ENCODE measurements around the gene PCDH1. TPM values are rescaled to one million over a fixed set of nuclear protein-coding genes. Genes with fewer than 3 reads are reported as not detected.

Gene PCDH1
- total and polyA plus RNA-seq, 7 donors, result 8.6 to 47.2 (median 13.2) TPM

GRCh38 chr5:141877356-141878185, 639 bp downstream of the PCDH1 start:
- WGBS, 2 donors, result 1 to 2% methylated on average over 55 of the region's 55 CpGs
- no peaks in the 10 kb centered on the region for H3K36me3 ChIP-seq
- peak overlapping the region; percentile 40 to 71 (median 66) for H3K4me3 ChIP-seq
- intact Hi-C loops (cut with DNase I), result loop anchor here (1.0 to 5.0 kb wide), 4 partner anchors 28 to 185 kb away; partner anchors contain the start of gene DELE1
- no peak for TF ChIP-seq CTCF (IDR thresholded peaks at IDR 0.05)
- no peak for TF ChIP-seq POLR2AphosphoS5 (IDR thresholded peaks at IDR 0.05)
- TF ChIP-seq EP300 (IDR thresholded peaks at IDR 0.05), result no peak
- TF ChIP-seq POLR2A (IDR thresholded peaks at IDR 0.05), result no peak
- no peaks in the 10 kb centered on the region for H3K9me3 ChIP-seq
- H3K27me3 ChIP-seq, result peaks cover 25 to 75% (median 44%) of the 10 kb centered on the region in 3 donors
- no peak for DNase-seq
- peaks cover 0 to 40% (median 37%) of the 10 kb centered on the region in 4 donors for H3K4me1 ChIP-seq
- peak overlapping the region; percentile 71 to 79 (median 74) for H3K27ac ChIP-seq

- H3K4me1 ChIP-seq, result peaks cover 0 to 40% (median 37%) of the 10 kb centered on the region in 4 donors
- intact Hi-C loops (cut with DNase I), result loop anchor here (5.0 kb wide), 2 partner anchors 46 to 86 kb away; partner anchors contain the start of gene DELE1
- peak overlapping the region; percentile 71 to 79 (median 74) for H3K27ac ChIP-seq
- H3K27me3 ChIP-seq, result peaks cover 22 to 75% (median 41%) of the 10 kb centered on the region in 3 donors
- TF ChIP-seq CTCF (IDR thresholded peaks at IDR 0.05) (no peak), POLR2AphosphoS5 (IDR thresholded peaks at IDR 0.05) (no peak), POLR2A (IDR thresholded peaks at IDR 0.05) (peak in 1 of 2 donors; percentile 22), EP300 (IDR thresholded peaks at IDR 0.05) (no peak)
- WGBS, 2 donors, result 1 to 3% methylated on average over 42 of the region's 42 CpGs
- DNase-seq, result no peak
- no peaks in the 10 kb centered on the region for H3K36me3 ChIP-seq
- no peaks in the 10 kb centered on the region for H3K9me3 ChIP-seq
- H3K4me3 ChIP-seq, result peak overlapping the region; percentile 40 to 71 (median 66)
These were observed 1.4 kb downstream of the PCDH1 start for GRCh38 chr5:141876628-141877355.

GRCh38 chr5:141875795-141876627, 2.2 kb downstream of the PCDH1 start:
- peak in 1 of 2 donors; percentile 75 for TF ChIP-seq POLR2A (IDR thresholded peaks at IDR 0.05)
- no peak for TF ChIP-seq EP300 (IDR thresholded peaks at IDR 0.05)
- no peak for TF ChIP-seq CTCF (IDR thresholded peaks at IDR 0.05)
- peak in 3 of 4 donors; percentile 27 to 68 (median 50) for TF ChIP-seq POLR2AphosphoS5 (IDR thresholded peaks at IDR 0.05)
- DNase-seq, result no peak
- H3K4me1 ChIP-seq, result peaks cover 0 to 40% (median 38%) of the 10 kb centered on the region in 4 donors
- no peaks in the 10 kb centered on the region for H3K9me3 ChIP-seq
- H3K4me3 ChIP-seq, result peak overlapping the region; percentile 40 to 71 (median 66)
- WGBS, 2 donors, result 1% methylated on average over 65 of the region's 65 CpGs
- H3K27me3 ChIP-seq, result peaks cover 22 to 74% (median 44%) of the 10 kb centered on the region in 3 donors
- no peaks in the 10 kb centered on the region for H3K36me3 ChIP-seq
- peak overlapping the region; percentile 71 to 79 (median 74) for H3K27ac ChIP-seq
- intact Hi-C loops (cut with DNase I), result loop anchor here (5.0 kb wide), 2 partner anchors 46 to 86 kb away; partner anchors contain the start of gene DELE1
